ENCODE data around the gene CST3.
"Not testable (repeated sequence)": the region's sequence is repeated elsewhere in the genome, so short reads cannot be mapped to it uniquely, and the experiment has no call there.

The CST3 gene

GRCh38 chr20:23661002-23661429 is 23.3 kb upstream of the CST3 start:
- no peak for DNase-seq (ENCODE audit: low spot score)

- DNase-seq (ENCODE audit: low spot score), result no peak
Measured at GRCh38 chr20:23659989-23660837, 22.5 kb upstream of the CST3 start.

GRCh38 chr20:23659610-23659988 is 21.8 kb upstream of the CST3 start:
- DNase-seq (ENCODE audit: low spot score), result not testable (repeated sequence)

GRCh38 chr20:23658989-23659609 is 21.3 kb upstream of the CST3 start:
- no peak for DNase-seq (ENCODE audit: low spot score)

- DNase-seq (ENCODE audit: low spot score), result no peak
Measured at GRCh38 chr20:23658336-23658735, 20.6 kb upstream of the CST3 start.

- DNase-seq (ENCODE audit: low spot score), result no peak
Measured at GRCh38 chr20:23657202-23657601, 19.4 kb upstream of the CST3 start.

- DNase-seq (ENCODE audit: low spot score), result no peak
Measured at GRCh38 chr20:23656372-23656771, 18.6 kb upstream of the CST3 start.

- DNase-seq (ENCODE audit: low spot score), result no peak
Measured at GRCh38 chr20:23655491-23656211, 17.9 kb upstream of the CST3 start.

- DNase-seq (ENCODE audit: low spot score), result no peak
Measured at GRCh38 chr20:23654717-23655116, 17.0 kb upstream of the CST3 start.

- no peak for DNase-seq (ENCODE audit: low spot score)
Measured at GRCh38 chr20:23654000-23654399, 16.2 kb upstream of the CST3 start.

- DNase-seq (ENCODE audit: low spot score), result no peak
Measured at GRCh38 chr20:23653400-23653938, 15.7 kb upstream of the CST3 start.

- DNase-seq (ENCODE audit: low spot score), result no peak
Measured at GRCh38 chr20:23652926-23653325, 15.2 kb upstream of the CST3 start.

- no peak for DNase-seq (ENCODE audit: low spot score)
Measured at GRCh38 chr20:23652371-23652770, 14.6 kb upstream of the CST3 start.

GRCh38 chr20:23651117-23651516 is 13.4 kb upstream of the CST3 start:
- no peak for DNase-seq (ENCODE audit: low spot score)

- DNase-seq (ENCODE audit: low spot score), result no peak
Measured at GRCh38 chr20:23649830-23650417, 12.2 kb upstream of the CST3 start.

- DNase-seq (ENCODE audit: low spot score), result no peak
Measured at GRCh38 chr20:23649242-23649641, 11.5 kb upstream of the CST3 start.

- no peak for DNase-seq (ENCODE audit: low spot score)
Measured at GRCh38 chr20:23647346-23647745, 9.6 kb upstream of the CST3 start.

GRCh38 chr20:23646106-23646873 is 8.5 kb upstream of the CST3 start:
- no peak for DNase-seq (ENCODE audit: low spot score)

- no peak for DNase-seq (ENCODE audit: low spot score)
Measured at GRCh38 chr20:23645575-23645974, 7.8 kb upstream of the CST3 start.

GRCh38 chr20:23644164-23644563 is 6.4 kb upstream of the CST3 start:
- no peak for DNase-seq (ENCODE audit: low spot score)

GRCh38 chr20:23643659-23644058 is 5.9 kb upstream of the CST3 start:
- DNase-seq (ENCODE audit: low spot score), result no peak

Measured in HuH-7.5 (cell line).